Measurements from ENCODE around the gene RNF181. TPM values are rescaled to one million over a fixed set of nuclear protein-coding genes. Genes with fewer than 3 reads are reported as not detected.

Gene RNF181
- total RNA-seq, 1 experiment from 2014 or later, result 156 TPM

DNA sequence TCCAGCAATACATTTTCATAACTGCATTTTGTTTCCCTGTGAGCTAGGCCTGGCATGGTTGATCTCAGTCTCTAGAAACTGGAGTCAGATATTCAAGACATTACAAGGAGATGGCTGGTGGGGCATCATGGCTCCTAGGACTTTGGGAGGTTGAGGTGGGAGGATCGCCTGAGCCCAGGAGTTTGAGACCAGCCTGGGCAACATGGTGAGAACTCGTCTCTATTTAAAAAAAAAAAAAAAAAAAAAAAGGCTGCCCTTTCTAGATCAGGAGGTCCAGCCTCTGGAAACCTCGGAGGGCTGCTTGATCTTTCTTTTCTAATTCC lies 18.5 kb upstream of the RNF181 start:
- H3K9me3 ChIP-seq (ENCODE audit: control insufficient read depth, insufficient read depth, low read depth, low read length), result no peaks in the 10 kb centered on the region
- POLR2A ChIA-PET, result interaction anchor here (0.6 to 0.7 kb wide), 2 partner anchors 80 to 421 kb away, joined by 9 to 25 read pairs; no protein-coding TSS in a partner anchor

DNA sequence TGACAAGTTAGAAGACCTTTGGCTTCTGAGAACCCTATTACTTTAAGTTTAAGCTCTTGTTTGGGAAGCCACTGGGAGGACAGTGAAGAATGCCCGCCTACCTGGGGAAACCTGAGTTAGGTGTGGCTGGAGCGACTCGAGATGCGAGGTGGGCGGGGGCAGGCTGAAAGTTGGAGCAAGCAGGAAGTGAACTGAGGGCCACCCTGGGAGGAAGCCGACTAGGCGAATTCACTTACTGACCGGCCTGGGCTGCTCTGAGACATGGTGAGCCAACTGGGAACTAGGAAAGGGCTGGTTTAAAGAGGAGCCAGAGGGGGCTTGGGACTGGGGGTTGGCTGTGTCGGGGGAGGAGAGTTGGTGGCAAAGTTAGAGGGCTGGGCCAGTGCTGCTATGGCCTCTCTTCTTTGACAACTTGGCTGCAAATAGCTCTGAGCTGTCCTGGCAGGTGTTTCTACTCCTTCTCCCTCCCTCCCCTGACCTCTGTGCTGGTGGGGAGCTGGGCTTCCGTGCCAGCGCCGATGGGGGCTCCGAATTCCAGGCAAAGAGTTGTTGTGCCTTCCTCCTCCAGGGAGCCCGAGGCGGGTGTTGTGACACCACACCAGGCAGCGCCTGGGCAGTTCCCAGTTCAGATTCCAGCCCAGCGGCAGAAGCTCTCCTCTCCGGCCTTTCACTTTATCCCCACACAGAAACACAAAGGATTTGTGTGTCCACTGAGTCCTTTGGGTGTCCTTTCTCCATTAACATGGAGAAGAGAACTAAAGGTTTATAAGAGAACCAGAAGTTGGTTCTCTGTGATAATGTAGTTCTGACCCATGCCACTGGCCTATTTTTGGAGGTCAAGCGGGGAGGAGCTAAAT lies 17.9 kb upstream of the RNF181 start, which contains the start of gene VAMP8:
VAMP8 (plus strand) TSS at position 201 of the 857 bp plus-strand sequence; CDS start at position 262, 61 bp downstream.
- ChIA-PET CTCF (no interaction called here), POLR2A (interaction anchor here (0.6 kb wide), 2 partner anchors 9 to 80 kb away, joined by 3 to 9 read pairs; no protein-coding TSS in a partner anchor)
- peak; percentile 87 for ATAC-seq
- in situ Hi-C loops (cut with HindIII; ENCODE audit: low pct_unique_long_range_greater_than_20kb, low sequenced_read_pairs) (no loop called here), intact Hi-C loops (cut with micrococcal nuclease; ENCODE audit: unreplicated experiment) (no loop called here)
- Histone ChIP-seq H3K4me3 (ENCODE audit: low read depth in 2 of 2, low read length in 2 of 2) (peak within 1 kb of the TSS; percentile 49 to 66), H3K27ac (ENCODE audit: low read length) (peak within 1 kb of the TSS; percentile 89), H3K9me3 (ENCODE audit: control insufficient read depth, insufficient read depth, low read depth, low read length) (no peaks in the 10 kb centered on the region), H3K4me1 (ENCODE audit: control insufficient read depth, insufficient read depth, low read length) (peaks cover 27% of the 10 kb centered on the region), H3K27me3 (ENCODE audit: control insufficient read depth, insufficient read depth, low read length) (no peaks in the 10 kb centered on the region), H3K36me3 (ENCODE audit: control insufficient read depth, insufficient read depth, low read length) (no peaks in the 10 kb centered on the region)
- no TSS peak for BruUV-seq (replicated peaks)
- DNase-seq (ENCODE audit: low read depth, low spot score), result no peak
- TF ChIP-seq SIN3A (IDR thresholded peaks at IDR 0.05; ENCODE audit: borderline replicate concordance, insufficient read depth, low read depth, low read length), result peak; percentile 83
- peak; percentile 27; the same call in 1 of the 2 replicates for TF ChIP-seq POLR2AphosphoS5 (IDR thresholded peaks at IDR 0.05; ENCODE audit: low read depth, low read length)
- TF ChIP-seq, protein P1, sequence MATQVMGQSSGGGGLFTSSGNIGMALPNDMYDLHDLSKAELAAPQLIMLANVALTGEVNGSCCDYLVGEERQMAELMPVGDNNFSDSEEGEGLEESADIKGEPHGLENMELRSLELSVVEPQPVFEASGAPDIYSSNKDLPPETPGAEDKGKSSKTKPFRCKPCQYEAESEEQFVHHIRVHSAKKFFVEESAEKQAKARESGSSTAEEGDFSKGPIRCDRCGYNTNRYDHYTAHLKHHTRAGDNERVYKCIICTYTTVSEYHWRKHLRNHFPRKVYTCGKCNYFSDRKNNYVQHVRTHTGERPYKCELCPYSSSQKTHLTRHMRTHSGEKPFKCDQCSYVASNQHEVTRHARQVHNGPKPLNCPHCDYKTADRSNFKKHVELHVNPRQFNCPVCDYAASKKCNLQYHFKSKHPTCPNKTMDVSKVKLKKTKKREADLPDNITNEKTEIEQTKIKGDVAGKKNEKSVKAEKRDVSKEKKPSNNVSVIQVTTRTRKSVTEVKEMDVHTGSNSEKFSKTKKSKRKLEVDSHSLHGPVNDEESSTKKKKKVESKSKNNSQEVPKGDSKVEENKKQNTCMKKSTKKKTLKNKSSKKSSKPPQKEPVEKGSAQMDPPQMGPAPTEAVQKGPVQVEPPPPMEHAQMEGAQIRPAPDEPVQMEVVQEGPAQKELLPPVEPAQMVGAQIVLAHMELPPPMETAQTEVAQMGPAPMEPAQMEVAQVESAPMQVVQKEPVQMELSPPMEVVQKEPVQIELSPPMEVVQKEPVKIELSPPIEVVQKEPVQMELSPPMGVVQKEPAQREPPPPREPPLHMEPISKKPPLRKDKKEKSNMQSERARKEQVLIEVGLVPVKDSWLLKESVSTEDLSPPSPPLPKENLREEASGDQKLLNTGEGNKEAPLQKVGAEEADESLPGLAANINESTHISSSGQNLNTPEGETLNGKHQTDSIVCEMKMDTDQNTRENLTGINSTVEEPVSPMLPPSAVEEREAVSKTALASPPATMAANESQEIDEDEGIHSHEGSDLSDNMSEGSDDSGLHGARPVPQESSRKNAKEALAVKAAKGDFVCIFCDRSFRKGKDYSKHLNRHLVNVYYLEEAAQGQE (IDR thresholded peaks at IDR 0.05; ENCODE audit: insufficient read depth in 1 of 2, low read depth in 2 of 2, low read length in 1 of 2), result no peak

More for the DNA sequence above, 18.5 kb upstream of the RNF181 start:
- Histone ChIP-seq H3K4me3 (ENCODE audit: low read depth in 2 of 2, low read length in 2 of 2) (peak overlapping the region; percentile 49 to 66), H3K27ac (ENCODE audit: low read length) (peak overlapping the region; percentile 89), H3K36me3 (ENCODE audit: control insufficient read depth, insufficient read depth, low read length) (no peaks in the 10 kb centered on the region), H3K27me3 (ENCODE audit: control insufficient read depth, insufficient read depth, low read length) (no peaks in the 10 kb centered on the region), H3K4me1 (ENCODE audit: control insufficient read depth, insufficient read depth, low read length) (peaks cover 27% of the 10 kb centered on the region)
- in situ Hi-C loops (cut with HindIII; ENCODE audit: low pct_unique_long_range_greater_than_20kb, low sequenced_read_pairs) (no loop called here), intact Hi-C loops (cut with micrococcal nuclease; ENCODE audit: unreplicated experiment) (no loop called here)
- DNase-seq (ENCODE audit: low read depth, low spot score) (no peak), ATAC-seq (no peak)
- CTCF ChIA-PET, result no interaction called here
- BruUV-seq (replicated peaks), result no TSS peak
- TF ChIP-seq TCF7L2 (IDR thresholded peaks at IDR 0.05; ENCODE audit: low read depth, low read length), result no peak
- no peak for TF ChIP-seq CTCF (IDR thresholded peaks at IDR 0.05)
- no peak for TF ChIP-seq POLR2AphosphoS5 (IDR thresholded peaks at IDR 0.05; ENCODE audit: low read depth, low read length)
- TF ChIP-seq, protein P1 (IDR thresholded peaks at IDR 0.05; ENCODE audit: insufficient read depth in 1 of 2, low read depth in 2 of 2, low read length in 1 of 2), result no peak
- no peak for TF ChIP-seq SIN3A (IDR thresholded peaks at IDR 0.05; ENCODE audit: borderline replicate concordance, insufficient read depth, low read depth, low read length)

Measured in Panc1 (cell line).